GM19099 (cell line): Measurements from ENCODE around the gene KLHL22.

Source experiments
- POLR2A ChIP-seq: IDR thresholded peaks from 3 replicates; pipeline ENCODE4 v1.6.1; 2011; ENCODE audit warnings: low read depth; ENCODE audit not compliant: insufficient read length; ENCODE audit errors: extremely low read depth

KLHL22 gene

DNA sequence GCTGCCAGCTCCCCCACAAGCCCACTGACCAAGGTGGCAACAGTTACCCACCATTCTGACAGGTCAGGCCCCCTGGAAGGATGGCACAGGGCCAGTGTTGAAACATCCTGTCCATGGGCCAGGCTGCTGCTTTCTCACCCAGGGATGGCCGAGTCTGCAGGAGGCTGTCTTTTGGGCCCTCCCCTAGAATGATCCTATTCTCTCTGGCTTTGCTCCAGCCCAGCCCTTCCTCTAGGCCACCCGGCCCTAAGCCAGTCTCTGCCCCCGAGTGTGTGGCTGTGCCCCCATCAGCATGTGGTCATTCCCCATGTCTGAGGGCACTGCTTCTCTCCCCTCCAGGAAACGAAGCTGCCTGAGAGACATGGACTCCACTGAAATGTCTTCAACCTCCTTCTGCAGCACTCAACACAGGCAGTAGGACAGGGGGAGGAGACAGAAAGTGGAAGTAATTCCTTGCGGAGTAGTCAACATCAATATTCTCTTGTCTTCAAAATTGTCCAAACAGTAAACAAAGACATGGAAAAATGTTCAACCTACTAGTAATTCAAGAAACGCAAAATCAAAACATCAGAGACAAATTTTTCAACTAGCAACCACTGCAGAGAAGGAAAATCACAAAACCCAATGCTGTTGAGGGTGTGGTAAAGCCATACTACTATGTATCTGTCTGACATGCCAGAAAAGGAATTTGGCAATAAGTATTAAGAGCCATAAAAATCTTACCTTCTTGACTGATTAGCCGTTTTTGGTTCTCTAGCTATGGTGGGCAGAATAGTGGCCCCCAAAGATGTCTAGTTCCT, 52.9 kb downstream of the KLHL22 start:
- no peak for TF ChIP-seq POLR2A

DNA sequence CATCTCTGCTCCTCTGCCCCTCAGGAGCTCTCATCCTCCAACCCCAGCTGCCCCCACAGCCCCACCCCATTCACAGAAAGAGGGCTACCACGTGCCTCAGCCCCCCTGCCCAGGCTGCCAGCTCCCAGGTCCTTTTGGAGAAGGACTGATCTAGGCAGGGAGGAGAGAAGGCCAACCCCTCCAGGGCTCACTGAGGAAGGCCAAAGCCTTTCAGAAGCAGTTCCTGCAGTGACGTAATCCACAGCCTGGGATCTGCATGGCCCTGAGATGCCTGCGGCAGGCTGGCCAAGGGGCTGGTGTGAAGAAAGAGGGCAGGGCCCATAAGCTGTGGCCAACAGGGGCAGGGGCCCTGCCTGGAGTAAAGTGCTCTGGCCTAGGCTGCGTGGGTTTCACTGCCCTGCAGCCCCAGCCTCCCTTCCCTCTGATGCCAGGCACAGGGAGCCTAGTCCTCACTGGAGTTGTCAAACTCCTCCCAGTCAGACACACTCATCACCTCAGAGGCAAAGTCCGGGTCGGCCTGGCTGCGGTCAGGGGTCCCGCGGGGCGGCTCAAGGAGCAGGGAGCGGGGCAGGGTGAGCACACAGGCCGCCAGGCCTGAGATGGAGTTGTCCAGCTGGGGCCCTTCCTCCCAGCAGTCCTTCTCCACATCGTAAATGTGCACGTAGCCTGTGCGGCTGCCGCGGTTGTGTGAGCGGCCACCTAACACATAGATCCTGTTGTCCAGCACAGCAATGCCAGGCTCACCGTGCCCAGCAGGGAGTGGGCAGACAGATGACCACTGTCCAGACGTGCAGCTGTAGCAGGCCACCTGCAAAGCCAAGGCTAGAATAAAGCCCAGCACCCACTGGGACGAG, 53.7 kb downstream of the KLHL22 start:
- TF ChIP-seq POLR2A: no peak

DNA sequence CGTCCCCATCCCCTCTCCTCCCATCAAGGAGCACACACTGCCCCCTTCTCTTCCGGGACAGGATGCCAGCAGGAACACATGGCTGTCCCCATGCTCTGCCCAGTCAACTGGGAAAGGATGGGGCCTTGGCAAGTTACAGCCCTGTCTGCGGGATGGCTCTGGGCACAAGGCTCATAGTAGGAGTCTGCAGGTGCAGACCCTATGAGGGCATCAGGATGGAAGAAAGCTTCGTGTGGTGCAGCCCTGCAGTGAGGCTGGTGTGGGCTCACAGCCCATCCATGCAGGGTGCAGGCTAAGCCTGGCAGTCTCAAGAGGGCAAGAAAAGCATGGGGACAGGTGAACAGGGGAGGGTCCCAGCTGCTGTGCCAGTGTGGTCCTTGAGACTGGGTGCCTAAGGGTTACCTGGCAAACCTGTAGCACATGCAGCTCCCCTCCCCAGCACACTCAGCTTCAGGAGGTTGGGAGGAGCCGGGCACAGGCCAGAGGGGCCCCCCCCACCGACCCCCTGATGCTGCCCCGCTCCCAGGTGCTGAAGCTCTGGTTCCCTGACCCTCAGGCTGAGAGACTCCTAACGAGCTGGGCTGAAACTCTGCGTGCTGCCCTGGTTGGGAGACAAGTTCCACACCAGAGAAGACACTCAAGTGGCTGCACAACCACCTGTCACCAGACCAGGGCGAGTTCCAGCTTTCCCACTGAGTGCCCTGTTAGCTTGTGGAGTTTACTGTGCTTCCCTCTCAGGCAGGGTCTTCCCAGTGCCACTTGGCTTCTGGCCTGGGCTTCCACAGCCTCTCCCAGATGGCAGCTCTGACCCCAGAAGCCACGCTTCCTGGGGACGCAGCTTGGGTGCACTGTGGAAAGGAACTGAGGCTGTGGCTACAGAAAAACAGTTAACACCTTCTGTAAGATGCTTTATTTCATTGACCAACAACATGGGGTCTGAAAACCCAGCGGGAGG, 54.7 kb downstream of the KLHL22 start:
- no peak for TF ChIP-seq POLR2A

DNA sequence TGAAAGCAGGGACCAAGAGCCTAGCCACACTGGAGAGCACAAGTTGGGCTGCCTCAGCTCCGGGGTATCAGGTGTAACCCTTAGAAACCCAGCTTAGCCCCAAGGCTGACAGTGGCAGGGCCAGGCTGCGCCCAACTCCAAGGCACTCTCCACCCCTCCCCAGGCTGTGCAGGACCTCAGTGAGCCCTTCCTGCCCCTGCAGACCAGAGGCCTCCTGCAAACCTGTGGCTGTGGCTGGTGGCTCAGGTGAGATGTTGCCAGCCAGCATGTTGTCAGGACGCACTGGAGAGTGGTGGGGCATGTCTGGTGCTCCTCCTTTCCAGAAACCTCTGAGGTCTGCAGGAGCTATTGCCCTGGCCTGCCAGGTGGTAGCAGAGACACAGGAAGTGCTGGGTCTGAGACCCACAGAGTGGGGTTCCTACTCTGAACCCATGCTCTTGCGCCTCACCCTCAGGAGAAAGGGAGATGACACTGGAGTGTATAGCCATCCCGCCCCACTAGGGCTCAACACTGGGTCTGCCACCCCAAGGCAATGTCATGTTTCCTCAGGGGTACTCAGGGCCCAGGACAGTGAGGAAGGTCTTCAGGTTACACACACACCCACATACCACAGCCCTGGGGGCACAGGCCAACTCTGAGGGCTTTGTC, 55.5 kb downstream of the KLHL22 start:
- TF ChIP-seq POLR2A: no peak

DNA sequence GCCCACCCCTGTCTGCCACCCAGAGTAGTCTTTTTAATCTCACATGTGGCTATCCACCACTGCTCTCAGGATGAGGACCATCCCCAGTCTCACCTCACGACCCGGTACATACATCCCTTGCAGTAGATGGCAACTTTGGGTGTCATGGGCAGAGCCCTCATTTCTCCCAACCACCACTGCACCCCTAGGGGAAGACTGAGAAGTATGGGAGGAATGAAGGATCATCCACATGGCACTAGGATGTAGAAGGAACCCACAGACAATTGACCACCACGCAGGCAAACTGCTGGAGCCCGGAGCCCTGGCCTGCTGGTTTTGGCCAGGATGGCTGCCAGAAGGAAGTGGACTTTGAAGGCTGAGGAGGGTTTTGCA, 56.1 kb downstream of the KLHL22 start:
- TF ChIP-seq POLR2A: no peak

DNA sequence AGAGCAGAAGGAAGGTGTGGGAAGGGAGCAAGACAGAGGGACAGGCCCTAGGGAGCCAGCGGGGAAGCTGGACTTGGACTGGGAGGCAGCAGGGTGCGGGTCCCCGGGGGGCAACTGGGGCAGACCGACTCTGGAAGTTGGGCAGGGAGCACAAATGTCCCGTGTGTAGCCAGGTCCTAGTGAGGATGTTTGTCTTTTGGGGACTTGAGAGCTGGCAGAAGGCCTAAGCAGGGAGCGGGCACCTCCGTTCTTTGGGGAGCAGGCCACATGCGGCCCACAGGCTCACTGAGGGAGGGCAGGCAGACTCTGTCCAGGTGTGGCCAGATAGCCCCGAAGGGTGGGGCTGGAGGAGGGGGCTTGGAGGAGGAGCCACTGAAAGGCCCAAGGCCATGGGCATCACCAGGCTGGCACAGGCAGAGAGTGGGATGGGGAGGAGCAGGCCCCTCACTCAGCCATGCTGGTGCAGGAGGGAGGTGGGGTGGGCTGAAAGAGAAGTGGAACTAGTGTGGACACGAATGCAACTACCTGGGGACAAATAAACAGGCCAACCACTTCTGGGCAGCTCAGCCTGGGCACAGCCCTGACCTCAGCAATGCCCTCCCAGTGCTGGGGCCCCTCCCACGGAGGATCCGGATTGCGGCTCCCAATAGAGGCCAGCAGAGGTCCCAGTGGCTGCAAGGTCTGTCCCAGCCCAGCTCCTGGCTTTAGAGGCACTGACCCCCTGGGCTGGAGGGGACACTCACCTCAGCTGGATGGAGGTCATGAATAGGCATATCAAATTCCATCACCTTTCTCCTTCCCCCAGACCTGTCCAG, 56.7 kb downstream of the KLHL22 start:
- no peak for TF ChIP-seq POLR2A

DNA sequence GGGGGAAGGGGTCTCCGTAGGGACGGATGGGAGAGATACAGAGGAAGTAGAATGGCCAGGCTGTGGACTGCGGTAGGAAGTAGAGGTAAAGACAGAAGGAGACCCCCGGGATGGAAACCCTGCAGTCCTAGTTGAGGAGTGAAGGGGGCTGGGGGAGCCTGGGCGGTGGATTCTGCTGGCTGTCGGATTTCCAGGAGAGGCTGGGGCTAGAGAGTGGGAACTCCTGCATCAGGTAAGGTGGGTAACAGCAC, 57.2 kb downstream of the KLHL22 start:
- TF ChIP-seq POLR2A: no peak

DNA sequence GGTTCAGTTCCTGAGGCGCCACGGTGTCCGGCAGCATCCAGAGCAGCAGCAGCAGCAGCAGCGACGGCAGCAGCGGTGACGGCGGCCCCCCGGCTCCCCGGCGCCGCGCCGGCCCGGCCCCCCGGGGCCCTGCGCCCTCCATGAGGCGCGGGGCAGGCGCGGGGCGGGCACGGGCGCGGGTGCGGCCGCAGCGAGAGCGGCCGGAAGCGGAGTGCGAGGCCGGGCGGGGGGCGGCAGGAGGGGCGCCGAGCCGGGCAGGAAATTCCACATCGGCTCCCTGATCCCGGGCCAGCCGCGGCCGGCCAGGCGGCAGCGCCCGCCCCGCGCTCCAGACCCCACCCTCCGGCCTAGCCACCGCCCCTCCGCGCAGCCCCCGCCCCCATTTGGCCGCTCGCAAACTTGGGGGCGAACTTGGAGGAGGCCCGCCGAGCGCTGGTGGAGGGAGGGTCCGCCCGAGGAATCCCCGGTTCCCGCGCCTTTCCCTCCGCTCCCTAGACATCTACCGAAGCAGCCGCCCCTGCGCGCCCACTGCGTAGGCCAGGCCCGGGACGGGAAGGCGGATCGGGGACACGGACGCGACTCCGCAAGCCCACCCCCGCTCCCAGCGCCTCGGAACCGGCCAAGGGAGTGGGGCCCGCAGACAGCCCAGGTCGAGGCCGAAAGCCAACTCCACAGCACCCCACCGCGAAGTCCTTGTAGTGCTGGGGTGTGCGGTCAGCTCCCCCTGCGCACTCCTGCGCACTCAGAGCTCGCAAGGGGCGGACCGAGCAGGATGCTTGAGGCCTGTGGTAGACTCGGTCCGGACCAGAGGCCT, 57.8 kb downstream of the KLHL22 start, which contains the start of gene SCARF2:
SCARF2 (minus strand) TSS at position 213 of the 814 bp plus-strand sequence; CDS start at position 142, 71 bp downstream.
- no peak for TF ChIP-seq POLR2A

DNA sequence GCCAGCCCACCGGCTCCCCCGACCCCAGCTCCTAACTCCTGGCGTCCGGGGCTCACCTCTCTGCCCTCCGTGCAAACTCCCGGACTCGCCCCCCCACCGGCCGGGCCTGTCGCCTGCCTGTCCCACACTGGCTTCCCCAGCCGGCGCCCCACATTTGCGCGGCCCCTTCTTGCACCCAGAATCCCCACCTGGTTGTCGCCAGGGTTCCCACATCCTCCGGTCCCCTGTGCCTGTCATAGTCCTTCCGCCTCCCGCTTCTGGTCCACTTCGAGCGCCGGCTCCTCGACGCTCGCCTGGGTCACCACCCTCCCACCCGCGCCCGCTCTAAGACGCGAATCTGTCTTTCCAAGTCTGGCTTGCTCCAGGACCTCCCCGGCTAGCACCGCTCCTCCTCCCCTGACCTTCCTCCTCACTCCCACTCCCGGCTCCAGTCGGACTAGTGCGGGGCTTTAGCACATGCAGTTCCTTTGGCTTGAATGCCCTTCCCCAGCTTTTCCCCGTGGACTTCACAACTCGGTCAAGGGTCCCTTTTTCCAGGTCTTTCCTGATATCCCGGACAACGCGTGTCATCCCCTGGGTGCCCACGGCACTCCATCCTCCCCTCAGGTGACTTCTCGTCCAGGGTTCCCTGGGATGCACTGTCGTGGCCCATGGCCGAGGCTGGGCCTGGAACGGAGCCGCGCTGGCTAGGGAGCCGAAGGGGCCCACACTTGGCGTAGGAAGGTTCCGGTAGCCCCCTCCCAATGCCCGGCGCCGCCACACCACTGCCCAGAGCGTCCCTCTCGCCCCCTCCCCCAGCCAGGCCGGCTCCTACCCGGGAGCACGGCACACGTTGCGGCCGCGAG, 58.6 kb downstream of the KLHL22 start:
- no peak for TF ChIP-seq POLR2A

DNA sequence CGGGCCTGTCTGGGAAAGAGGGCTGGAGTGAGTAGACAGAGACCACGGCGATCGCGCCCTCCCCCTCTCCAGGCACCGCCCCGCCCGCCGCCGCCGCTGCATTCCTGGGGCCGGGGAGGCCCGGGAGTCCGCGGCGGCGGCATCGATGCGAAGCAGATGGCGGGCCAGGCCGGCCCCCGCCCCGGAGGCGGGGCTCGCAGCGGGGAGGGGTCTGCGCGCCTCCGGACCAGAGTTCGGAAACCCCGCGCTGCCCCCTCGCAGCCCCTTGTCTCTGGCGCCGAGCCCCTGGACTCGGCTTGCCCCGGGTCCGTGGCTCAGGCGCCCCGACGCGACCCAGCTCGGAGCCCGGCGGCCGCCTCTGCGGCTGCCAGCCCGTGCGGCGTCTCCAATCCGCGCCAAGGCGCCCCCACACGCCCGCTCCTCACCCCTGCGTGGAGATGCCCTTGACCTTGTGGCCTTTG, 59.3 kb downstream of the KLHL22 start:
- no peak for TF ChIP-seq POLR2A

DNA sequence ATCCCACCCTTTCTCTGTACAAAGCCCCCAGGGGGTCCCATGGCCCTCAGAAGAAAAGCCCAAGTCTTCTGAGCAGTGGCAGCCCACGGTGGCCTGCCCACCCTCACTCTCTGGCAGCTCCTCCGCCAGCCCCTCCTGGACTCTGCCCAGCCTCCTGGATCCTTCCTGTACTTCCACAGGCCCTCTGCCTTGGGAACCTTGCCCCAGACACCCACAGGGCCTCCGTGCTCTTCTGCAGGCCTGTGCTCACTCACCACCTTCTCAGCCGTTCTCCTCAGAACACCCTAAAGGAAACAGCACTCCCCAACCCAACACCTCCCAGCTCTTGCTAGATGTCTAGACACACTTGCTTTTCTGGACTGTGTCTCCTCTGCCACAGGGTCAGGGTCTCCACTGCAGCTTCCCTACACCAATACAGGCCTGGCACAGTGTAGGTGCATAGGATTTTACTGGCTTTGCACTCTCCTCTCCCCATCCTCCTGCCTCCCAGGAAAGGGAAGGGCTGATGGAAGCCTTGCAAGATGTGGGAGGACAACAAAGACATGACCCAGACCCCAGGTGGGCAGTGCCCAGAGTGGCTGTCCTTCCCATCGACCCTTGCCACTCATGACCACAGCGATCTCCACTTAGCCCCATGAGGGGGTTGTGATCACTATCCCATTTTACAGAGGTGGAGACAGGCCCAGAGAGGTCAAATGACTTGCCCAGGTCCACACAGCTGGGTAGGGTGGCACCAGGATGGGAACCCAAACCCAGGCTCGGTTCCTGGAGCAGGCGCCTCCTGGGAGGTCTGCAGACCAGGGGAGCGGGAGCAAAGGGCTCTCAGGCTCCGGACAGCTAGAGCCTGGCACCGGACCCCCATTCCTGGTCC, 59.9 kb downstream of the KLHL22 start:
- TF ChIP-seq POLR2A: no peak
